ENCODE results near the gene ZBTB7C. TPM values are rescaled to one million over a fixed set of nuclear protein-coding genes. Genes with fewer than 3 reads are reported as not detected.

Gene ZBTB7C
- total and polyA plus RNA-seq, 5 donors from 2014 or later = not detected

DNA sequence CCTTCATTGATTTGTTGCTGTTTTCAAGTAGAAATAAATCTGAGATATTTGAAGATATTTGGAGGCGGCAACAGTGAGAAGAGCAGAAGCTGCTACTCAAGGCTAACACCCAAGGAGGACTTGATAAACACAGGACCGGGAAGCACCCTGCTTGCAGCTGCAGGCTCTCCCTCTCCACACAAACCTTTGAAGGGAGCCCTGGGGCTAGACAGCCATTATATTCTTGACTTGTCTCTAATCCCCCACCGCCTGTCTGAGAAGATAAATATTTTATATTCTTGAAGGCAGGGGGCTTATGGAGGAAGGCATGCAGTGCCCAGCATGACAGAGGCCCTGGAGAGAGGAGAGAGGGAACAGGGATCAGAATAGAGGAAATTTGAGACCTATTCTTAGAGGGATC, 427.9 kb downstream of the ZBTB7C start:
- Histone ChIP-seq H3K4me1 (ENCODE audit: control insufficient read depth, insufficient read depth, low read length, poor library complexity, severe bottlenecking) (no peaks in the 10 kb centered on the region), H3K9me3 (ENCODE audit: control insufficient read depth in 2 of 2, low read length in 2 of 2) (no peaks in the 10 kb centered on the region), H3K27ac (ENCODE audit: insufficient read depth, low read length, poor library complexity, severe bottlenecking) (no peak overlapping the region), H3K36me3 (ENCODE audit: control insufficient read depth, insufficient read depth, low read length) (no peaks in the 10 kb centered on the region), H3K27me3 (ENCODE audit: control insufficient read depth, insufficient read depth, low read length) (peaks cover 2% of the 10 kb centered on the region), H3K4me3 (ENCODE audit: low read depth, low read length) (no peak overlapping the region)
- no peak for DNase-seq
- H3K36me3 Mint-ChIP-seq = no peaks in the 10 kb centered on the region
- ATAC-seq (ENCODE audit: low read depth in 2 of 2) = no peak
- peaks cover 0 to 1% (median 0%) of the 10 kb centered on the region in 4 donors for H3K4me1 Mint-ChIP-seq
- H3K27ac Mint-ChIP-seq = no peak overlapping the region
- H3K4me3 Mint-ChIP-seq = no peak overlapping the region
- H3K27me3 Mint-ChIP-seq = peaks cover 11% of the 10 kb centered on the region
- H3K9me3 Mint-ChIP-seq = no peaks in the 10 kb centered on the region

DNA sequence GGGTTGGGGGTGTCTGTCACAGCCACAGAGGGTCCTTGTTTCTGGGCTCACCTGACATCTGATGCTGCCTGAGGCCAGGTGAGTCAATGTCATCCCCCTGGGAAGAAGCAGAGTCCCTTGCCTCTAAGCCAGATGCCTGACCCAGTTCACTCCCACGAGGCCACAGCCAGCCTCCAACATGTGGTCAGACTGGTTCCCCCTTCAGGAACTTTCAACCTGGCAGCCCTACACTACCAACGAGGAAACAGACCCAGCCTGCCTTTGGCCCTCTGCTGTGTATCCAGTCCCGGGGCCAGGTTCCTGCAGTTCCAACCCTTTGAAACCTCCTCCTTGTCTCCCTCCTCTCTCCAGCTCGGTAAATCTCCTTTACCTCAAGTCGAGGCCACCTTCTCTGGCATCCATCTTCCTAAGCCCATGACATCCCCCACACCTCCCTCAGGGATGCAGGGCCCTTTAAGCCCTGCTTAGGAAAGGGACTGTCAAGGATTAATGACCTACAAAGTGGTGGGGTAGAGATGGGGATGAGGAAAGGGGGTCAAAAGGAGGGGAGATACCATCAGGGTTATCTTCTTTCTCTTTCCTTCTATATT, 429.5 kb downstream of the ZBTB7C start:
- Mint-ChIP-seq H3K36me3 (no peaks in the 10 kb centered on the region), H3K9me3 (no peaks in the 10 kb centered on the region), H3K27ac (no peak overlapping the region), H3K4me1 (peaks cover 0 to 1% (median 0%) of the 10 kb centered on the region in 4 donors), H3K4me3 (no peak overlapping the region), H3K27me3 (peaks cover 6% of the 10 kb centered on the region)
- Histone ChIP-seq H3K36me3 (ENCODE audit: control insufficient read depth, insufficient read depth, low read length) (no peaks in the 10 kb centered on the region), H3K27ac (ENCODE audit: insufficient read depth, low read length, poor library complexity, severe bottlenecking) (no peak overlapping the region), H3K4me3 (ENCODE audit: low read depth, low read length) (no peak overlapping the region), H3K9me3 (ENCODE audit: control insufficient read depth in 2 of 2, low read length in 2 of 2) (no peaks in the 10 kb centered on the region), H3K27me3 (ENCODE audit: control insufficient read depth, insufficient read depth, low read length) (peaks cover 2% of the 10 kb centered on the region), H3K4me1 (ENCODE audit: control insufficient read depth, insufficient read depth, low read length, poor library complexity, severe bottlenecking) (no peaks in the 10 kb centered on the region)
- DNase-seq (no peak), ATAC-seq (ENCODE audit: low read depth in 2 of 2) (no peak)

GRCh38 chr18:47978603-47979002, 430.6 kb downstream of the ZBTB7C start:
- Histone ChIP-seq H3K9me3 (ENCODE audit: control insufficient read depth in 2 of 2, low read length in 2 of 2) (no peaks in the 10 kb centered on the region), H3K36me3 (ENCODE audit: control insufficient read depth, insufficient read depth, low read length) (no peaks in the 10 kb centered on the region), H3K27ac (ENCODE audit: insufficient read depth, low read length, poor library complexity, severe bottlenecking) (no peak overlapping the region), H3K4me1 (ENCODE audit: control insufficient read depth, insufficient read depth, low read length, poor library complexity, severe bottlenecking) (no peaks in the 10 kb centered on the region), H3K4me3 (ENCODE audit: low read depth, low read length) (no peak overlapping the region), H3K27me3 (ENCODE audit: control insufficient read depth, insufficient read depth, low read length) (peaks cover 3% of the 10 kb centered on the region)
- Mint-ChIP-seq H3K36me3 (no peaks in the 10 kb centered on the region), H3K4me1 (no peaks in the 10 kb centered on the region), H3K4me3 (no peak overlapping the region), H3K9me3 (no peaks in the 10 kb centered on the region), H3K27ac (no peak overlapping the region), H3K27me3 (peaks cover 10% of the 10 kb centered on the region)
- DNase-seq (no peak), ATAC-seq (ENCODE audit: low read depth in 2 of 2) (no peak)

DNA sequence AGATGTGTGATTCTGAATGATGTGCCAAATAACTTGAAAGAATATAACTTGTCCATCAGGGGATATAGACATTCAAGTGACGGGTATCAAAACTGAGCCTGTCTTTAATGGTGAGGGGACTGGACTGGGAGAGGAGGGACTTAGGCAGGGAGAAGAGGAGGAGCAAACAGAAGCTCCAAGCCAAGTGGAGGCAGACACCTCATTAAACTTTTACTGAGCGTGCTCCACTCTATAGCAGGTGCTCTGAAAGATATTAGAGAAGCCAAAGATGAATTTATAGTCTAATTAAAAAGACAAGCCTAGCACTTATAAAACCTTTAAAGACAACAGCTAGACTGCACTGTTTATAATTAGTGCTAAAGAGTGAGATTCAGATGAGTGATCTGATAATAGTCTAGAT, 431.0 kb downstream of the ZBTB7C start:
- Mint-ChIP-seq H3K4me3 (no peak overlapping the region), H3K27me3 (peaks cover 11% of the 10 kb centered on the region), H3K36me3 (no peaks in the 10 kb centered on the region), H3K4me1 (no peaks in the 10 kb centered on the region), H3K9me3 (no peaks in the 10 kb centered on the region), H3K27ac (no peak overlapping the region)
- H3K4me3 ChIP-seq (ENCODE audit: low read depth, low read length) = no peak overlapping the region
- ATAC-seq (ENCODE audit: low read depth in 2 of 2) = no peak
- no peak for DNase-seq
- no peak overlapping the region for H3K27ac ChIP-seq (ENCODE audit: insufficient read depth, low read length, poor library complexity, severe bottlenecking)
- H3K9me3 ChIP-seq (ENCODE audit: control insufficient read depth in 2 of 2, low read length in 2 of 2) = no peaks in the 10 kb centered on the region
- no peaks in the 10 kb centered on the region for H3K4me1 ChIP-seq (ENCODE audit: control insufficient read depth, insufficient read depth, low read length, poor library complexity, severe bottlenecking)
- H3K36me3 ChIP-seq (ENCODE audit: control insufficient read depth, insufficient read depth, low read length) = no peaks in the 10 kb centered on the region
- H3K27me3 ChIP-seq (ENCODE audit: control insufficient read depth, insufficient read depth, low read length) = peaks cover 8% of the 10 kb centered on the region

Other genes starting within 250 kb of the ZBTB7C start
- gene CTIF, start 129.6 kb upstream of the ZBTB7C start, total RNA-seq = 1.8 TPM
- under 1 TPM in 1 of 4 donors, not detected in 3; 0.23 TPM for gene CTIF, start 129.6 kb upstream of the ZBTB7C start, polyA plus RNA-seq

Data from CD4-positive, CD25-positive, alpha-beta regulatory T cell (primary cell).